Left colon (tissue), 2 donors: ENCODE results near the gene TAS1R3. TPM values are rescaled to one million over a fixed set of nuclear protein-coding genes. Genes with fewer than 3 reads are reported as not detected.

Source experiments
- ATAC-seq: fragments of 200-7000 bp; cut with Tn5 transposase; one replicate; pipeline ENCODE4 v1.9.1; 2020; ENCODE audit warnings: mild to moderate bottlenecking, moderate library complexity
- DNase-seq, 2 donors: peaks; one replicate each; pipeline ENCODE4 v3.0.0-alpha.2; 2020
- intact Hi-C, 2 donors: fragments of 100-400 bp; cut with DNase I in 1 of 2; cut with micrococcal nuclease in 1 of 2; formaldehyde crosslinking; loops; one replicate each; pipeline versions ENCODE4 v1.11.2 to v1.14.0; 2022; cut with DNase I, micrococcal nuclease
- total RNA-seq, 2 donors: library from RNA; stranded (reverse); fragmentation: NEBNext Ultra II Directional; extraction: Animal tissue kit (Norgen Biotek cat#: 25700); gene quantifications; one replicate each; pipeline ENCODE4 v1.2.1, GENCODE V29; 2021
- donor health status: DM: no; HTN: no; CAD: no.
- donor health status: DM: yes; HTN: yes; CAD: no.

Gene TAS1R3
- total RNA-seq, 2 donors from 2014 or later = 0.67 to 0.89 TPM

DNA sequence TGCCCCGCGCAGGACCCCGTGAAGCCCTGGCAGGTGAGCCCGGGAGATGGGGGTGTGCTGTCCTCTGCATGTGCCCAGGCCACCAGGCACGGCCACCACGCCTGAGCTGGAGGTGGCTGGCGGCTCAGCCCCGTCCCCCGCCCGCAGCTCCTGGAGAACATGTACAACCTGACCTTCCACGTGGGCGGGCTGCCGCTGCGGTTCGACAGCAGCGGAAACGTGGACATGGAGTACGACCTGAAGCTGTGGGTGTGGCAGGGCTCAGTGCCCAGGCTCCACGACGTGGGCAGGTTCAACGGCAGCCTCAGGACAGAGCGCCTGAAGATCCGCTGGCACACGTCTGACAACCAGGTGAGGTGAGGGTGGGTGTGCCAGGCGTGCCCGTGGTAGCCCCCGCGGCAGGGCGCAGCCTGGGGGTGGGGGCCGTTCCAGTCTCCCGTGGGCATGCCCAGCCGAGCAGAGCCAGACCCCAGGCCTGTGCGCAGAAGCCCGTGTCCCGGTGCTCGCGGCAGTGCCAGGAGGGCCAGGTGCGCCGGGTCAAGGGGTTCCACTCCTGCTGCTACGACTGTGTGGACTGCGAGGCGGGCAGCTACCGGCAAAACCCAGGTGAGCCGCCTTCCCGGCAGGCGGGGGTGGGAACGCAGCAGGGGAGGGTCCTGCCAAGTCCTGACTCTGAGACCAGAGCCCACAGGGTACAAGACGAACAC is 1.8 kb downstream of the TAS1R3 start:
- DNase-seq (peak in 1 of 2 donors; percentile 63), ATAC-seq (peak; percentile 60)
- intact Hi-C loops = no loop called here

DNA sequence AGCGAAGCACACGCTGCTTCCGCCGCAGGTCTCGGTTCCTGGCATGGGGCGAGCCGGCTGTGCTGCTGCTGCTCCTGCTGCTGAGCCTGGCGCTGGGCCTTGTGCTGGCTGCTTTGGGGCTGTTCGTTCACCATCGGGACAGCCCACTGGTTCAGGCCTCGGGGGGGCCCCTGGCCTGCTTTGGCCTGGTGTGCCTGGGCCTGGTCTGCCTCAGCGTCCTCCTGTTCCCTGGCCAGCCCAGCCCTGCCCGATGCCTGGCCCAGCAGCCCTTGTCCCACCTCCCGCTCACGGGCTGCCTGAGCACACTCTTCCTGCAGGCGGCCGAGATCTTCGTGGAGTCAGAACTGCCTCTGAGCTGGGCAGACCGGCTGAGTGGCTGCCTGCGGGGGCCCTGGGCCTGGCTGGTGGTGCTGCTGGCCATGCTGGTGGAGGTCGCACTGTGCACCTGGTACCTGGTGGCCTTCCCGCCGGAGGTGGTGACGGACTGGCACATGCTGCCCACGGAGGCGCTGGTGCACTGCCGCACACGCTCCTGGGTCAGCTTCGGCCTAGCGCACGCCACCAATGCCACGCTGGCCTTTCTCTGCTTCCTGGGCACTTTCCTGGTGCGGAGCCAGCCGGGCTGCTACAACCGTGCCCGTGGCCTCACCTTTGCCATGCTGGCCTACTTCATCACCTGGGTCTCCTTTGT is 2.6 kb downstream of the TAS1R3 start:
- ATAC-seq = peak; percentile 8
- intact Hi-C loops = no loop called here

DNA sequence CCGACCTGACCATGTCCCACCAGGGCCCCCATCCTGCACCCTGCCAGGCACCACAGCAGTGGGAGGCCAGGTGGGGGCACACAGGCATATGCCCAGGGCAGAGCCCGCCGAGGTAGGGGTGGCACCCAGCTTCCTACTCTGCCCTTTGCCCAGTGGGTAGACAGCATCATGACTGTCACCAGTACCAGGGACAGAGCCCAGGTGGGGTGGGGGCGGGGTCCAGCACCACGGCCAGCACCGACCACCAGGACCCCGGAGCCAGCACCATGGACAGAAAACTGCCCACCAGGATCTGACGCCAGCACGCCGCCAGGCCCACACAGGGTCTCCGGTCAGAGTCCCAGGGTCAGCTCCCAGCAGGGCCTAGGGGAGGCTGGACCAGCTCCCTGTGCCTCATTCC is 3.8 kb downstream of the TAS1R3 start:
- intact Hi-C loops = no loop called here
- DNase-seq (no peak), ATAC-seq (no peak)

More for the DNA sequence above, 2.6 kb downstream of the TAS1R3 start:
- DNase-seq = no peak

DNA sequence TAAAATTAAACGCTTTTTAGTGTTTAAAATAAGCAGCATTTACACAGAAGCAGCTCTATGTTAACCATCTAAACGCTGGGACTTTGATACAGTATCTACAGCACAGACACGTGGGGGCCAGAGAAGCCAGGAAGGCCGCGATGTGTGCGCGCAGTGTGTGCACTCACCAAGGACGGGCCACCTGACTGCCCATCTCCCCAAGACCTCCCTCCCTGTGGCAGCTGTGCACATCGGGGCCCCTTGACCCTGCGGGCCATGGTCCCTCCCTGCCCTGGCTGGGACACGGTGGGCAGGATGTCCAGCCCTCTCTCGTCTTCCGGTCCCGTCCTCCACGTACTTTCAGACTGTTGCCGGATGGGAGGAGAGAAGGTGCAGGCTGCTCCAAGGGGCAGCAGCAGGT is 4.2 kb downstream of the TAS1R3 start:
- ATAC-seq (no peak), DNase-seq (no peak)
- intact Hi-C loops = no loop called here

DNA sequence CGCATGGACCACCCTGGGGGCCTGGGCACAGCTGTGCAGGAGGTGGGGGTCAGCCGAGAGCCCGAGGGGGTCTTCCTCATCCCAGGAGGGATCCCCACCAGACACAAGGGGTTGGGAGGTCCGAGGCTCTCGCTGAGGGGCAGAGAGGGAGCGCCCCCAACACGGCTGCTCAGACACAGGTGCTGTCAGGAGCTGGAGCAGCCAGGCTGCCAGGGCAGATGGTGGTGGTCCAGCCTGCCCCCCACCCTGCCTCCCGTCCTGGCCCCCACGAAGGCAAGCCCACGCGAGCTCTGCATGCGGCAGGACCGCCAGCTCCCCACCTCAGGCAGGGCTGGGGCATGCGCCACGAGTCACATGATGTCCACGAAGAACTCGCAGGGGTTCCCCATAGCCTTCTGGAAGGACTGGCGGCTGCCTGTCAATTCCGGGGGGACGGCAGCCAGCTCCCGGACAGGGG is 4.7 kb downstream of the TAS1R3 start:
- no peak for DNase-seq

DNA sequence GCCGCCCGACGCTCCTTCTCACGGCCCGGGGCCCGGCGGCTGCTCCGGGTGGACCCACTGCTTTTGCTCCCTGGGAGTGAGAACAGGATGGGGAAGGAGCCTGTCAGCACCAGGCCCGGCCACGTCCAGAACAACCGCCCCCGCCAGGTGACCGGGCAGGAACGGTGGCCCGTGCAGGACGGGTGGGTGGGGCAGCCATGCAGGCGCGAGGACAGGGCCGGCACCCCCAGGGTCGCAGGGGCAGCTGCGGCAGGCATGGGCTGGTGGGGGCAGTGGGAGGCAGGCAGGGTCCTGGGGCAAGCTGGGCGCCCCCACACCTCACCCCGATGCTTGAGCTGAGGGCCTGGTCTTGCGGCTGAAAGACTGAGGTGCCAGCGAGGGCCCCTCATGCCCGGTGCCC is 5.4 kb downstream of the TAS1R3 start:
- intact Hi-C loops = no loop called here
- no peak for ATAC-seq
- no peak for DNase-seq

More for the DNA sequence above, 4.7 kb downstream of the TAS1R3 start:
- intact Hi-C loops = no loop called here
- no peak for ATAC-seq

DNA sequence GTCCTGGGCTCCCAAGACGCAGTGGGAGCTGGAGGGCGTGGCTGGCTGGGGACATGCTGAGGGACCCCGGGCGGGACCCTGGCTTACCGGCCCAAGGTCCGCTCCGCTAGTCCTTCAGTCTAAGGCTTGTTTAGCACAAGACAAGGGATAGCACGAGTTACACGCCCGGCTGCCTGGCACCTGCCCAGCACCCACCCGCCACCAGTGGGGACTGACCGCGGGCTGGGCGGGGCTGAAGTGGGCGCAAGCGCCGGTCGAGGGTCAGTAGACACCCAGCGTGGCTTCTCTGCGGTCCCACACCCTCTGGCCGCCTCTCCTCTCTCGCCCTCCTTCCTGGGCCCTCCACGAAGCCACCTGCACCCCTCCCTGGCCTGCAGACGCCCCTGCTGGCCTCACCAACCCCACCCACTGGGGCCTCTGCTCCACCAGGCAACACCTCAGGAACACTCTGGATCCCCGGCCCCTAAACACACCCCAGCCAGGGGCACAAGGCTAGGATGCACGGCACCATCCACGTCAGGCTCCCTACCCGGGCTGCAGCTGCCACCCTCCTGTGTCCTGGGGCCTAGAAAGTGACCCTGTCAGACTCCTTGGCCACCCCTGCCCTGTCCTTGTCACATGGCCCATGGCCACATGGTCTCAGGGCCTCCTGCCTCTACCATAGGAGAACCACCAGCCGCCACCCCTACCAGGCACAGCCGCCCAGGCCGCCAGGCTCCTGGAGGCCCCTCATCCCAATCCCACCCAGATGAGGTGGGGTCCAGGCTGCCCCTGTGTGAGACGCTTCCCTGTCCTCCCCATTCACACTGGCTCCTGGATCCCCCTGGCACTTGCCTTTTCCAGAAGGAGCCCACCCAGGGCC is 6.1 kb downstream of the TAS1R3 start:
- intact Hi-C loops = no loop called here
- no peak for DNase-seq
- no peak for ATAC-seq

DNA sequence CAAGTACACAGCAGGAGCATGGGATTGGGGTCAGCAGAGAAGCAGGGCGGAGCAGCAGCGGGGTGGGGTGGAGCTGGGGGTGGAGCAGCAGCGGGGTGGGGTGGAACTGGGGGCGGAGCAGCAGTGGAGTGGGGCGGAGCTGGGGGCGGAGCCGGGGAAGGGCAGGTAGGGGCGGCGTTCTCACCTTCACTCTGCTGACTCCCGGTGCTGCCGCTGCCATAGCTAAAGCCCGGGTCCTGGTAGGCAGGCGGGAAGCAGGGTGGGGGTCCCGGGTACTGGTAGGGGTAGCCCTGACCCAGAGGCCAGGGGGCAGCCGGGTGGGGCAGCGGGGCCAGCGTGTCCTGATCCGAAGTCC is 6.7 kb downstream of the TAS1R3 start:
- DNase-seq = peak in 1 of 2 donors; percentile 73
- intact Hi-C loops = no loop called here

DNA sequence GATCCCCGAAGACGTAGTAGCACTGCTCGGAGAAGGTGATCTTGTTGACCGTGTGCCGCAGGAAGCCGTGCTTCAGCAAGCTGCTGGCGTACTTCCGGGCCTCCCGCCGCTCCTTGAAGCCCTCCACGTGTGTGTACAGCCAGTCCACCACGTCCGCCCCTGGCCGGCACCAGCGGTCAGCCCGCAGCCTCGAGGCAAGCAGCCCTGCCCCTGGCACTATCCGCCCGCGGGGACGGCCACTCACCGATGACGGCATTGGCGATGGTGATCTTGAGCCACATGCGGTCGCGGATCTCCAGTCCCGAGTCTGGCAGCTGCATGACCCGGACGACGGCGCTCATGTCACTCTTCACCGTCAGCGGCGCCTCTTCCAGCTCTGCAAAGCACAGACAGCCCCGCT is 7.2 kb downstream of the TAS1R3 start:
- intact Hi-C loops = no loop called here
- DNase-seq = no peak
- no peak for ATAC-seq

More for the DNA sequence above, 6.7 kb downstream of the TAS1R3 start:
- peak; percentile 78 for ATAC-seq

GRCh38 chr1:1340185-1340584 is 9.1 kb downstream of the TAS1R3 start:
- ATAC-seq = no peak
- intact Hi-C loops = no loop called here
- no peak for DNase-seq

GRCh38 chr1:1340791-1341548 is 9.9 kb downstream of the TAS1R3 start:
- intact Hi-C loops = no loop called here
- DNase-seq (no peak), ATAC-seq (no peak)

DNA sequence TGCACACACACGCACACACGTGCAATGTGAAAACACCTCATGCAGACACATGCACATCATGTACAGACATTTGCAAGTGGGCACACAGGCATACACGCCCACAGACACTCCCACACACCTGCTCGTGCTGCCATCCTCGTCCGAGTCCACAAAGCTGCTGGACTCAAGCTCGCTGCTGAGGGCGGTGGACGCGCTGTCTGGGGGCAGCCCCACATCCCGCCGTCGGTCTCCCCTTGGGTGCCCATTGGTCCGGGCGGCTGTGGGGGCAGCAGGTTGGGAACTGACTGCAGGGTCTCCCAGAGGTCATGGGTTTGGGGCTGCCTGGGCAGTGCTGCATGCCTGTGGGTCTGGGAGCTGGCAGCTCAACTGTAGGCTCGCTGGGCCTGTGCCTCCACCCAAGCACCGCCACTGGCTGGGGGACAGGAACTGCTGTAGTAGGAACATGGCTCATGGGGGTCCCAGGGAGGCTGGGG is 10.5 kb downstream of the TAS1R3 start:
- DNase-seq (no peak), ATAC-seq (no peak)
- intact Hi-C loops = no loop called here

DNA sequence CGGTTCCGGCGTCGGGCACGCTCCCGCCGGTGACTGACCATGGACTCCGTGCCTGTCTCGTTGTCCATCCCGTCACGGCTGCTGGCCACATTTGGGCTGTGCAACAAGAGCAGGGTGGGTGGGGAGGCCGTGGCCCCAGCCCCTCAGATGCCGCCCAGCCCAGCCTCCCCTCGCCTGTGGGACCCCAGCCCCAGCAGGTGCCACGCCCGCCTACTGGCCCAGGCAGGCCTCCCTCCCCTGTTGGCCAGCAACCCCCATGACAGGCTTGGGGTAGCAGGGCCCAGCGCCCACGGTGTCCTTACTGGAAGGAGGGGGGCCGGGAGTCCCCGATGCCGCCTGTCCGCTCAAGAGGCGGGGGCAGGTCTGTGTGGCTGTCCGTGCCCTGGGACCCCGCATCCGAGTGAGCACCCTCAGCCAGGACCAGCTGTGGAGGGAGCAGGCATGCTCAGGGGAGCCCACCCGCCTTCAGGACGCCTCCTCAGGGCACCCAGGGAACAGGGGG is 11.0 kb downstream of the TAS1R3 start:
- DNase-seq = no peak

GRCh38 chr1:1342584-1343115 is 11.6 kb downstream of the TAS1R3 start:
- ATAC-seq (no peak), DNase-seq (no peak)
- intact Hi-C loops = no loop called here

More for the DNA sequence above, 11.0 kb downstream of the TAS1R3 start:
- ATAC-seq = no peak
- intact Hi-C loops = no loop called here

DNA sequence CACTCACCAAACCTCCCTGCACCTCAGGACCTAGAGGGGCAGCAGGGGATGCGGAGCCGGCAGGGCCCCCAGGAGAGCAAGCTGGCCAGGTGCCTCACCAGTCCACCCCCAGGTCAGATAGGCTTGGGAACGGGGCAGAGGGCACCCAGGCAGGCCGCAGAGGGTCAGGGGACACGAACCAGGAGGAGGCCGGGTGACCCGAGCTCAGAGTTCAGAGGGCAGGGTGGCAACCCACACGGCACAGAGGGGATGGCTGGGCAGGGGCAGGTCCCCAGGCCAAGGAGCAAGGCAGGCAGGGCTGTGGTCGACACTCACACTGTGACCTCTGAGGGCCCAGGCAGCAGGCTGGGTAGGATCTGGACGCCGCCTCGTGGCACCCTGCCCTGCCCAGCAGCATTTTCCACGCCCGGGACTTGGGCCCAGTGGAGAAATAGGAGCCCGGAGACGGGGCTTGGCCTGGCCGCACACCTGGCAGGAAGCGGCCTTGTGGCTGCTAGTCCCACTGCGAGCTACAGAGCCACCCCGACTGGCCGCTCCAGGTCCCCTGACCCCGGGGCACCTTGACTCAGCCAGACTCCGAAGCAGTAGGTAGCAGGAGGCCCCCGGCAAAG is 12.8 kb downstream of the TAS1R3 start:
- intact Hi-C loops = no loop called here
- ATAC-seq (no peak), DNase-seq (no peak)

DNA sequence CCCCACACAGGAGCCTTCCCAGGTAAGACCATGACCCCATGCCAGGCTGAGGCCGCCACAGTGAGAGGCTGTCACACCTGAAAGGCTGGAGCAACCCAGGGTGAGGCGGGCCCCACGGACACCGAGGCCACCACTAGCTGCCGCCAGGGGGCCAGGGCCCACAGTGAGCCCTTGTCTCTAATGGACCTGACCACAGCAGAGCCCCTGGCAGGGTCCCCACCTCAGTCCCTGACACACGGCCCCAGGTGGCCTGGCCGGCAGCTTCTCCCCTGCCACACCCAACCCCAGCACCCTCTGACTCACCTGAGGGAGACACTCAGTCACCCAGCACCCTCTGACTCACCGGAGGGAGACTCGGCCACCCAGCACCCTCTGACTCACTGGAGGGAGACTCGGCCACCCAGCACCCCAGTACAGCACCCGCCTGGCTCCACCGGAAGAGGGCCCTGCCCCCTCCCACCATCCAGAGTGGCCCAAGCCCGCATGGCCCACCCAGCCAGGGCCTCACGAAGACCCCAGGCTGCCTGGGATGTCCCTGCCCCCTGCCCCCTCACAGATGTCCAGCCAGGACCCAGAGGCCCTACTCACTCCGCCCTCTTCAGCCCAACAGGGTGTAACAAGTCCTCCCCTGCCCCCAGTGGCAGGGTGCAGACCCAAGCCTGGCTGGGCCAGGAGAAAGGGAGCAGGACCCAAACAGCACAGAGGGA is 13.7 kb downstream of the TAS1R3 start:
- DNase-seq = peak in 1 of 2 donors; percentile 69
- intact Hi-C loops = no loop called here
- peak; percentile 27 for ATAC-seq

- ATAC-seq = no peak
- no peak for DNase-seq
- intact Hi-C loops = no loop called here
These were observed 14.3 kb downstream of the TAS1R3 start for GRCh38 chr1:1345384-1345783.
